HL-60 (cell line): ENCODE results near the gene JAGN1.
"Not testable (repeated sequence)": the region's sequence is repeated elsewhere in the genome, so short reads cannot be mapped to it uniquely, and the experiment has no call there.

ENCODE experiments used
- DNase-seq, 2 experiments: peaks; one replicate each; pipeline ENCODE4 v3.0.0-alpha.2; 2010 to 2020; ENCODE audit warnings: low read depth in 1 of 2, low spot score in 1 of 2
- H3K27ac ChIP-seq: fragments of 250-450 bp; sonication (Bioruptor Pico); replicated peaks from 2 replicates; pipeline ENCODE4 v1.5.1; 2020; ENCODE audit warnings: mild to moderate bottlenecking, moderate library complexity
- H3K27me3 ChIP-seq: fragments of 250-450 bp; sonication (Bioruptor Pico); 2 replicates; pipeline ENCODE4 v1.5.1; 2021; ENCODE audit warnings: mild to moderate bottlenecking, moderate library complexity; ENCODE audit not compliant: insufficient read depth, poor library complexity, severe bottlenecking
- H3K4me3 ChIP-seq: replicated peaks from 2 replicates; pipeline ENCODE4 v1.5.1; 2011; ENCODE audit warnings: mild to moderate bottlenecking, control low read depth, low read length; ENCODE audit not compliant: insufficient read depth
- GABPA ChIP-seq: IDR thresholded peaks from 2 replicates; pipeline ENCODE4 v1.6.1; 2012; ENCODE audit warnings: low read depth
- POLR2AphosphoS5 ChIP-seq: IDR thresholded peaks from 2 replicates; pipeline ENCODE4 v1.6.1; 2012; ENCODE audit warnings: low read depth
- SPI1 ChIP-seq: IDR thresholded peaks from 2 replicates; pipeline ENCODE4 v1.6.1; 2012; ENCODE audit warnings: low read depth, mild to moderate bottlenecking, borderline replicate concordance
- TF ChIP-seq, protein P1 (sequence below): IDR thresholded peaks from one replicate; pipeline ENCODE4 v1.5.1; 2011; ENCODE audit warnings: low read length, control low read depth, inconsistent platforms; ENCODE audit not compliant: insufficient read depth
- TF ChIP-seq, protein P2 (sequence below): IDR thresholded peaks from 2 replicates; pipeline ENCODE4 v1.6.1; 2012; ENCODE audit warnings: low read depth; ENCODE audit not compliant: insufficient replicate concordance

Gene JAGN1

DNA sequence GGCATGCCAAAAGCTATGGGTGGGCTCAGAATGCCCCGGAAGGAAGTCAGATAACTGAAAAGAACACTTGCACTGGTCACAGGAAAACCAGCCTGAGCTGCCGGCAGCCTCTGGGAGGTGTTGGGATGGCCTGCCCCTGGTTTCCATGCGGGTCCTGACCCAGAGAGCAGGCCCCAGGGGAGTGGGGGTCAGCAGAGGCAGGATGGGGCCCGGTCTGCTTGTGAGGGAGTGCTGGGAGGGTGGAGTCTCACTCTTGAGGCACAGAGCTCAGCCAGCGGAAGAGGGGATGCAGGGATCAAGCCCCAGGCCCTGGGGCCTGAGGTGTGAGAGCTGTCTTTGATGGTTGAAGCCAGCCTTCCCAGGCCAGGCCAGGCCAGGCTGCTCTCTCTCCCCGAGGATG lies 44.2 kb upstream of the JAGN1 start:
- Histone ChIP-seq H3K4me3 (no peak overlapping the region), H3K27me3 (no peaks in the 10 kb centered on the region), H3K27ac (no peak overlapping the region)
- TF ChIP-seq, protein P1, sequence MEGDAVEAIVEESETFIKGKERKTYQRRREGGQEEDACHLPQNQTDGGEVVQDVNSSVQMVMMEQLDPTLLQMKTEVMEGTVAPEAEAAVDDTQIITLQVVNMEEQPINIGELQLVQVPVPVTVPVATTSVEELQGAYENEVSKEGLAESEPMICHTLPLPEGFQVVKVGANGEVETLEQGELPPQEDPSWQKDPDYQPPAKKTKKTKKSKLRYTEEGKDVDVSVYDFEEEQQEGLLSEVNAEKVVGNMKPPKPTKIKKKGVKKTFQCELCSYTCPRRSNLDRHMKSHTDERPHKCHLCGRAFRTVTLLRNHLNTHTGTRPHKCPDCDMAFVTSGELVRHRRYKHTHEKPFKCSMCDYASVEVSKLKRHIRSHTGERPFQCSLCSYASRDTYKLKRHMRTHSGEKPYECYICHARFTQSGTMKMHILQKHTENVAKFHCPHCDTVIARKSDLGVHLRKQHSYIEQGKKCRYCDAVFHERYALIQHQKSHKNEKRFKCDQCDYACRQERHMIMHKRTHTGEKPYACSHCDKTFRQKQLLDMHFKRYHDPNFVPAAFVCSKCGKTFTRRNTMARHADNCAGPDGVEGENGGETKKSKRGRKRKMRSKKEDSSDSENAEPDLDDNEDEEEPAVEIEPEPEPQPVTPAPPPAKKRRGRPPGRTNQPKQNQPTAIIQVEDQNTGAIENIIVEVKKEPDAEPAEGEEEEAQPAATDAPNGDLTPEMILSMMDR = no peak
- TF ChIP-seq SPI1 (no peak), POLR2AphosphoS5 (no peak), GABPA (no peak)
- TF ChIP-seq, protein P2, sequence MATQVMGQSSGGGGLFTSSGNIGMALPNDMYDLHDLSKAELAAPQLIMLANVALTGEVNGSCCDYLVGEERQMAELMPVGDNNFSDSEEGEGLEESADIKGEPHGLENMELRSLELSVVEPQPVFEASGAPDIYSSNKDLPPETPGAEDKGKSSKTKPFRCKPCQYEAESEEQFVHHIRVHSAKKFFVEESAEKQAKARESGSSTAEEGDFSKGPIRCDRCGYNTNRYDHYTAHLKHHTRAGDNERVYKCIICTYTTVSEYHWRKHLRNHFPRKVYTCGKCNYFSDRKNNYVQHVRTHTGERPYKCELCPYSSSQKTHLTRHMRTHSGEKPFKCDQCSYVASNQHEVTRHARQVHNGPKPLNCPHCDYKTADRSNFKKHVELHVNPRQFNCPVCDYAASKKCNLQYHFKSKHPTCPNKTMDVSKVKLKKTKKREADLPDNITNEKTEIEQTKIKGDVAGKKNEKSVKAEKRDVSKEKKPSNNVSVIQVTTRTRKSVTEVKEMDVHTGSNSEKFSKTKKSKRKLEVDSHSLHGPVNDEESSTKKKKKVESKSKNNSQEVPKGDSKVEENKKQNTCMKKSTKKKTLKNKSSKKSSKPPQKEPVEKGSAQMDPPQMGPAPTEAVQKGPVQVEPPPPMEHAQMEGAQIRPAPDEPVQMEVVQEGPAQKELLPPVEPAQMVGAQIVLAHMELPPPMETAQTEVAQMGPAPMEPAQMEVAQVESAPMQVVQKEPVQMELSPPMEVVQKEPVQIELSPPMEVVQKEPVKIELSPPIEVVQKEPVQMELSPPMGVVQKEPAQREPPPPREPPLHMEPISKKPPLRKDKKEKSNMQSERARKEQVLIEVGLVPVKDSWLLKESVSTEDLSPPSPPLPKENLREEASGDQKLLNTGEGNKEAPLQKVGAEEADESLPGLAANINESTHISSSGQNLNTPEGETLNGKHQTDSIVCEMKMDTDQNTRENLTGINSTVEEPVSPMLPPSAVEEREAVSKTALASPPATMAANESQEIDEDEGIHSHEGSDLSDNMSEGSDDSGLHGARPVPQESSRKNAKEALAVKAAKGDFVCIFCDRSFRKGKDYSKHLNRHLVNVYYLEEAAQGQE = no peak
- no peak for DNase-seq

DNA sequence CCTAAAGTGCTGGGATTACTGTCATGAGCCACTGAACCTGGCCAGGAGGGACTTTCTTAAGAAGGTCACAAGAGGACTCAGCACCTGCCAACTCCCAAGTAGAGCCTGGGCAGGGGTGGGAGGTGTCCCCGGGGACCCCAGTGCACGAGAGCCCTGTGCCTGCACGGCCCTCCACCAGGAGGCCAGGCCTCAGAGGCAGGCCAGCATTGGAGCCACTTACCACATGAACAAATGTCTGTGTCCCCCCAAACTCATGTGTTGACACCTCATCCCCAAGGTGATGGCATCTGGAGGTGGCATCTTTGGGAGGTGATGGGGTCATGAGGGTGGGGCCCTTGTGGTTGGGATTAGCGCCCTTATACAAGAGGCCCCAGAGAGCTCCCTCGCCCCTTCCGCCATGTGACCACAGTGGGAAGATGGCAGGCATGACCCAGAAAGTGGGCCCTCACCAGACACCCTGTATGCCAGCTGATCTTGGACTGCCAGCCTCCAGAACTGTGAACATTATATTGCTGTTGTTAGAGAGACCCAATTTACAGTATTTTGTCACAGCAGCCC lies 43.4 kb upstream of the JAGN1 start:
- TF ChIP-seq GABPA (no peak), POLR2AphosphoS5 (no peak), SPI1 (no peak)
- TF ChIP-seq, protein P2 = no peak
- TF ChIP-seq, protein P1 = no peak
- no peaks in the 10 kb centered on the region for H3K27me3 ChIP-seq
- H3K4me3 ChIP-seq = no peak overlapping the region
- H3K27ac ChIP-seq = no peak overlapping the region
- no peak for DNase-seq

DNA sequence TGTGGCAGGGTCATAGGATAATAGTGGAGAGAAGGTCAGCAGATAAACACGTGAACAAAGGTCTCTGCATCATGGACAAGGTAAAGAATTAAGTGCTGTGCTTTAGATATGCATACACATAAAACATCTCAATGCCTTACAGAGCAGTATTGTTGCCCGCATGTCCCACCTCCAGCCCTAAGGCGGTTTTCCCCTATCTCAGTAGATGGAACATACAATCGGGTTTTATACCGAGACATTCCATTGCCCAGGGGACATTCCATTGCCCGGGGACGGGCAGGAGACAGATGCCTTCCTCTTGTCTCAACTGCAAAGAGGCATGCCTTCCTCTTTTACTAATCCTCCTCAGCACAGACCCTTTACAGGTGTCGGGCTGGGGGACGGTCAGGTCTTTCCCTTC lies 42.5 kb upstream of the JAGN1 start:
- H3K27ac ChIP-seq, H3K4me3 ChIP-seq, DNase-seq, H3K27me3 ChIP-seq: not testable (repeated sequence)

DNA sequence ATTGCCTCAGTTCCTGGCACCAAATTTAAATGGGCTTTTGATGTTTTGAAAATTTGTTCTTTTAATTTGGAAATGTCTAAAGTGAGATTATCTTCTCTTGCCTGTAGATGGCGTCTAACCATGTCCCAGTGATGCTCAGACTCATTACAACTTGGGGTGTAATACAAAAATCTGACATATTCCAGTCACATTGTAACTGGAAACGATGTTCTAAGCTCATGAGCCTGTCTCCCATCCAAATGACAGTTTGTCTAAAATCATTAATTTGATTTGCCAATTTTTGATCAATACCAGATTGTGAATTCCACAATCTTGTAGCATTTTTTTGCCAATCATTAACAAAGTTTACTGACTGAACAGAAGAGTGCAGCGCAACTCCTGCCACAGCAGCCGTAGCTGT lies 41.5 kb upstream of the JAGN1 start:
- H3K4me3 ChIP-seq, H3K27me3 ChIP-seq, H3K27ac ChIP-seq: not testable (repeated sequence)
- peak in 1 of 2 experiments; percentile 28 for DNase-seq

DNA sequence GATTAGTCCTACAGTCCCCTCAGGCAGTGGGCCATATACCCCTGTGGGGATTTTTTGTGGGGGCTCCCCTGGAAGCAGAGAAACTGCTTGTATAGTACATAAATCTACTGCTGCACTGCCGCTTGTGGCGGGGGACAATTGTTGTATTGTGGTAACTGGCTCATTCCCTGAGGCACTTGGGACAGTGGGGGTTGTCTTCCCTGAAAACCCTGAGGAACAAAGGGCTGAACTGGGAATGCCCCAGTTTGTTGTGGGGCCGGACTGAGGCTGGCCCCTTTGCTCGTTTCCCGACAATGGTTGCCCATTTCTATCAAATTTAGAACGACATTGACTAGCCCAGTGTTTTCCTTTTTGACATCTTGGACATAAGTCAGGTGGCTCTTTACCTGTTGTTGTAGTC lies 39.0 kb upstream of the JAGN1 start:
- H3K4me3 ChIP-seq, H3K27ac ChIP-seq, H3K27me3 ChIP-seq, DNase-seq: not testable (repeated sequence)

DNA sequence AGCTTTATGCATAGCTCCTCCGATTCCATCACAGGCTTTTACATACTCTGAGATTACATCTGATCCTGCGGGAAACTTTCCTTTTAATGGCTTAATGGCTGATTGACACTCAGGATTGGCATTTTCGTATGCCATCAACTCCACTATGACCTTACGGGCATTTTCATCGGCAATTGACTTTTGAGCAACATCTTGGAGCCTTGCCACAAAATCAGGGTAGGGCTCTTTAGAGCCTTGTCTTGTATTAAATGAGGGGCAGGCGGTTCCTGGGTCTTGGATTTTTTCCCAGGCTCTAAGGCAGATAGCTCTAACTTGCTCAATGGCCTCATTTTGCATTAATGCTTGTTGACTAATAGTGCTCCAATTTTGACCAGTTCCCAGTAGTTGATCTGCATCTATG lies 38.5 kb upstream of the JAGN1 start:
- not testable (repeated sequence) for H3K27ac ChIP-seq, H3K4me3 ChIP-seq, DNase-seq, H3K27me3 ChIP-seq
